NCI-H128 (cell line): Measurements from ENCODE around the gene ARHGAP6.
"Not testable (repeated sequence)": the region's sequence is repeated elsewhere in the genome, so short reads cannot be mapped to it uniquely, and the experiment has no call there.

Experiments
- DNase-seq: peaks from one replicate; lab custom pipeline; 2025; ENCODE audit not compliant: unreplicated experiment; lab: John Stamatoyannopoulos, UW

The ARHGAP6 gene

DNA sequence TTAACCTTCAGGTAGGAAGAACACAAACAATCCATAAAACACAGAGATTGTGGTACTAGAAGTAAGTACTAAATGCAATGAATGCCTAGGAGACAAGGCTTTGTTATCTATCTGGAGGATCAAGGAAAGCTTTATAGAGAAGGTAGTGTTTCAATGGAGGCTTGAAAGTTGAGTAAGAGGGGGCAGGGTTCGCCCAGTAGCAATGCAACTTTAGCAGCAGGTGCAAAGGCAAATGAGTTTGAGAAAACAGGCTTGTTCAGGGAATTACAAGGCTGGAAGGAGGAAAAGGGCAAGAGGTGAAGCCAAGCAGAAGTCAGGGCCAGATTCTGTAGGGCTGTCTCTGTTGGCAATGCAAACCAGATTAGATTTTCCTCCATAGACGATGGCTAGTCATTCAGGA, 408.0 kb downstream of the ARHGAP6 start:
- no peak for DNase-seq

- no peak for DNase-seq
Observed at GRCh38 chrX:11257290-11257689, 408.4 kb downstream of the ARHGAP6 start.

DNA sequence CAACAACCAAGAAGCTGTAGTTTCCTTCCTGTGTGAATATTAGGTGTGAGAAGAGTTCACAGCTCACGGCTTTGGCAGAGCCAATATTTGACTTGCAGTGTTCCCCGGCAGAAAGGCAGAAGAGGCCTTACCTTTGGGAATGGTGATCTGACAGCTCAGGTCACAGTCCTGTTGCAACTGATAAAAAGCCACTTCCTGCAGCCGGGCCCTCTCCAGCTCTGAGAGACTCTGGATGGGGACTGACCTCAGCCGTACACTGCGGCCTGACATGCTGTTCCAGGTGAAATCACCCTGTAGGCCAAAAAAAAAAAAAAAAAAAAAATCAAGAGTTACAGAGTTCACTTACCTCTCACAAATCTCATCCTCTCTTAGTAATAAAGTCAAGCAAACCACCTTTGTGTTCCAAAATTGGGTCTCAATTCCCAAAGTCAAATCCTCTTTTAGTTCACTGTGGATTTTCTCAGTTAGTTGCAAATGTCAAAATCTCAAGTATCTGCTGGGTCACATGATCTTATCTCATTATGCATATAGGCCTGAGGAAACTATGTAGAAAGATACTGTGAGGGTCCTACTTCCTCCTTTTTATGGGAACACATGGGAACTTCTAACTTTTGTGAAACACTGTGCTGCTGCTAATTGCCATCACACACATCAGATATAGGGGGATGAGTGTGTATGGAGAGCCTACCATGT, 411.2 kb downstream of the ARHGAP6 start:
- DNase-seq = no peak

GRCh38 chrX:11244636-11245035, 421.1 kb downstream of the ARHGAP6 start:
- no peak for DNase-seq

- DNase-seq = no peak
Observed at GRCh38 chrX:11242704-11243103, 423.0 kb downstream of the ARHGAP6 start.

DNA sequence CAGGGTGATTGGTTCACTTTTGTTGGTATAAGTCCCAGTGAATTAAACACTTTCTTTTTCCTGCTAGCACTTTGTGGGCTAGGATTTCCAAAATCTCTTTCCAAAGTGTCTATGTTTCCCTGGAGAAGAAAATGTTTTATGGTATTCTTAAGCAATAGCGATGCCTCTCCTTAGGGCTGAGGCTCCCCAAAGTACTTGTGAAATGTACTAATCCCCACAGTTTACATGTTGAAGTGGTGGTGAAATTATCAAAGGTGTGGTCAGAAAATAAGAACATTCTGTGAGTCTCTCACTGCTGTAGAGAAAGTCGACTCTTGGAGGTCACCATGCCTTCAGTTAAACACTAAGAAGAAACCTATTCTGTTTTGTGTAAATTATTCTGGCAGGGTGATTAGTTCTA, 424.0 kb downstream of the ARHGAP6 start:
- no peak for DNase-seq

GRCh38 chrX:11239230-11239629, 426.5 kb downstream of the ARHGAP6 start:
- DNase-seq = no peak

DNA sequence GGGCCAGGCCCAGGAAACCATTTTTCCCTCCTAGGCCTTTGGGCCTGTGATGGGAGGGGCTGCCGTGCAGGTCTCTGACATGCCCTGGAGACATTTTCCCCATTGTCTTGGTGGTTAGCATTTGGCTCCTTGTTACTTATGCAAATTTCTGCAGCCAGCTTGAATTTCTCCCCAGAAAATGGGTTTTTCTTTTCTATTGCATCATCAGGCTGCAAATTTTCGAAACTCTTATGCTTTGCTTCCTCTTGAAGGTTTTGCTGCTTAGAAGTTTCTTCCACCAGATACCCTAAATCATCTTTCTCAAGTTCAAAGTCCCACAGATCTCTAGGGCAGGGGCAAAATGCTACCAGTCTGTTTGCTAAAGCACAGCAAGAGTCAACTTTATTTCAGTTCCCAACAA, 430.3 kb downstream of the ARHGAP6 start:
- DNase-seq = not testable (repeated sequence)

DNA sequence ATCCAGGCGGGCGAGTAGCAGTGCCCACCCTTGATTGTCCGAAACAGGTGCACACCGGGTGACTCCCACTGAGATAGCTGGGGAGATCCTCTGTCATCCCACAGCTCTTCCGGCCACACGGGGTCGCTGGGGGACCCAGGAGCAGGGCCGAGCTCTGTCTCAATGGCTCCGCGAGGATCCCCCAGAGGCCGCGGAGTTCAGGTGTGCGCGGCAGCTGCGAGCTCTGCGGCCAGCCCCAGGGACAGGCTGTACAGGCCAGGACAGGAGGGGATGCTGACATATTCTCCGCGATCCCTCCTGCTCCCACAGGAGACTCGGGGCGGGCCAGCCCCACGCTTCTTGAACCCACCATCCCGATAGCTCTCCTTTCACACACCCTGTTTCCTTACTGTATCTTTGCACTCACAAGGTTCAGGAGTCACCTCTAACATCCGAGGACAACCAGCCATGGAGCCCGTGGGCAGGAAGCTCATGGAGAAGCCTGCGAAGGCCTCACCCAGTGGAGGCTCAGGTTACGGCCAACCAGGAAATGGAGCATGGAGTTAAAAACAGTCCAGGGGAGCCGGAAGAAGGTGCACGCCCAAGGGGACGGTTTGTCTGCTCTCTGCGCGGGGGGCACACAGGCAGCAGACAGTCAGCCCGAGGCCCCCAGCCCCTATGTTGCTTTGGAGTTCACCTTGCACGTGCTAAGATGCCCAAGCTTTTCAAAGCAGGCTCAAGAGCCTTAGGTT, 450.4 kb downstream of the ARHGAP6 start:
- DNase-seq = no peak

DNA sequence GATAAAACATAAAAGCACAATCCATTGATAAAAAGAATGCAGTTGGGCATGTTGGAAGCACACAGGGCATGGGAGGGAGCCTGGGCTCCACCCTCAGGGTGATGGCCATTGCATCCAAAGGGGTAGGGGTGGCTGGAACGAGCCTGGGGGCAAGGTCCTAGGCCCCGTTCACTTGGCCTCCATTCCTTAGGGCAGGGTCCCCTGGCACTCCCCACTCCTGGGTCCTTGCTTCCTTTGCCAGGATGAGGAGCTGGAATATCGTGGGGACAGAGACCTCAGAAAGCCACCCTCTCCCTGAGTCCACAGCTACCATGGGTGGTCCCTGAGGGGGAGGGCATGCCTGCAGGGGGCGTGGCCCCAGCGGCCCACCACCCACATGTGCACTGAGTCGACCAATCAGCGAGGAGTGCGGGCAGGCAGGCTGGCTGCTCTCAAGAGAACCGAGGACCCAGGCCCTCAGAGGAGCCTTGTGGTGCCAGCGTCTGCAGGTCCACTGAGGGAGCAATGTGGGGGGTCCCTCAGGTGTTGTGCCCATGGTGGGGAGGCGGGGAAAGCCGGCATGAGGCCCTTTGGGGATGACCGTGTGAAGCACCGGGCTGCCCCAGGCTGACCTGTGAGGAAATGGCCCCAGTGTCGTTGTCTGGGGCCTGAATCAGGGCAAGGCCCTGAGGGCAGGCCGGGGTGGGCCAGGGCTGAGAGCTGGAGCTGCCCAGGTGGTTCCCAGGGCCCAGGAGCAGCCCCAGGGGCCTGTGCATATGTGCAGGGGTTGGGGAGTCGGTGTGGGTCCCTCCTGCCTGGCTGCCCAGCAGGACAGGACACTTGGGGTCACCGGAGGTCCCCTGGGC, 451.2 kb downstream of the ARHGAP6 start:
- no peak for DNase-seq

DNA sequence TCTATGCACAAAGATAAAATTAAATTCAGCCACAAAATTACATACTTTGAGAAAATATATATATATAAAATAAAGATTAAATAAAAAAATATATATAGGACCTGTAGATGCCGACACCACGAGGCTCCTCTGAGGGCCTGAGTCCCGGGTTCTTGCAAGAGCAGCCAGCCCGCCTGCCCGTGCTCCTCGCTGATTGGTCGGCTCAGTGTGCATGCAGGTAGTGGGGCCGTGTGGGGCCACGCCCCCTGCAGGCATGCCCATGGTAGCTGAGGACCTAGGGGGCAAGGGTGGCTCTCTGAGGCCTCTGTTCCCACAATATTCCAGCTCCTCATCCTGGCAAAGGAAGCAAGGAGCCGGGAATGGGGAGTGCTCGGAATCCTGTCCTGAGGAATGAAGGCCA, 453.0 kb downstream of the ARHGAP6 start:
- DNase-seq = no peak

DNA sequence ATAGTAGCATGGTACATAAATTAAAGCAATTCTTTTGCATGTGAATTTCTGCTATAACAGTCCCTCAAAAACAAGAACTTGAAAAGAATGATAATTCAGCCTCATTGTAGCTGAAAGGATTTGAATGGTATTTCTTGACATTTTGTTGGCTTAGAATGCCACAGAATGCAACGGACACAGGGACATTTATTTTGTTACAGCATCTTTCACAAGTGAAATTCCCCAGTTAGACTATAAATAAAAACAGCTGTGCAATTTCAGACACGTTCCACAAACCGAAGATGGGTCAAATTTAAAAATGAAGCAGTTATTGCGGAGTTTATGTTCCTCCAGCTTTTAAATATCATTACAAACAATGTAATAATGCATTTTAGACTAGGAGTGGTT, 455.3 kb downstream of the ARHGAP6 start:
- DNase-seq = no peak

GRCh38 chrX:11209798-11210414, 455.8 kb downstream of the ARHGAP6 start:
- DNase-seq = no peak

DNA sequence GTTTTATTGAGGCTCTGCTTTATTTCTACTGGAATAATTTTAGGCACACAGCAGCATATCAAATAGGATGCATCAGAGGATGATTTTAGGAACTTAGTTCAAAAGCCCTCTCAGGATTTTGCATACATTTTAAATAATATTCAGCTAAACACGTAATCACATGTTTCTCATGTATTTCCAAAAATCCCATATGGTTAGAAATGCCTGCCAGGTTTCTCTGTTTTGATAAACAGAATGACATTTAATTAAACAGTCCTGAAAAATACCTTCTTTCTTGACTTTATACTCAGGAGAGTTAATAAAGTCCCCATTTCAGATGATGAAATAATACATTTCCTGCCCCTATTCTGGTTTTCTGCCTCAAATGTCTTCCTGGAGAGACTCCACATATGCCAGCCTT, 459.0 kb downstream of the ARHGAP6 start:
- no peak for DNase-seq

DNA sequence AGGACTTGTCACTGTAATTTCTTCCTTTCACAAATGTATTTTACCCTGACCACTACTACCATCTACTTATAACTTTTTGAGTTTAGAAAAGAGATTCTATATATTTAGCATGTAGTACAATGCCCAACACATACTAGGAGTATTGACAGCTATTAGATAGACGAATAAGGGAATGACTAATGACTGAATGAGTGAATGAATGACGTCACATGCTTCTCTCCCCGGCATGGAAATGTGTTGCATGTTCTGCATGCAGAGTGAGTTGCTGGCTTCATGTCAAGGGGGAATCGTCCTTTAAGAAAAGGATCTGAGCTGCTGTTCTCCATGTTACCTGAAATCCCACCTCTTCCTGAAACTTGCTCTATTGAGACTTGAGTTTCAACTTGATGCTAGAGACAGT, 459.9 kb downstream of the ARHGAP6 start:
- DNase-seq = no peak

DNA sequence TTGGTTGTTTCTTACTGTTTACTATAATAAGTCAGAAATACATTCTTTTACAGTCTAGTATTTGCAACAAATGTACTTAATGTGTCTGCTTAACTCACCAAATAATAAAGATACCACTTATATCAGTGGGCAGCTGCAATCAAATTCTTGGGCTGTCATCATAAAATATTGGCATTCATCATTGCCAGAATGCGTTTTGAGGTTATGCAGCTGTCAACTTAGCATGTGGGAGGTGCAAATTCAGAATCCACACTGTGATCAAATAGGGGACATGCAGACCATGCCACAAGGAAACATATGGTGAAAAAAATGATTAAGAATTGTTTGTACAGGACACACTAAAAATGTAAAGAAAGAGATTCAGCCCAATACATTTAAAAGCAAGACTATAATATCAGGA, 468.0 kb downstream of the ARHGAP6 start:
- DNase-seq = no peak

DNA sequence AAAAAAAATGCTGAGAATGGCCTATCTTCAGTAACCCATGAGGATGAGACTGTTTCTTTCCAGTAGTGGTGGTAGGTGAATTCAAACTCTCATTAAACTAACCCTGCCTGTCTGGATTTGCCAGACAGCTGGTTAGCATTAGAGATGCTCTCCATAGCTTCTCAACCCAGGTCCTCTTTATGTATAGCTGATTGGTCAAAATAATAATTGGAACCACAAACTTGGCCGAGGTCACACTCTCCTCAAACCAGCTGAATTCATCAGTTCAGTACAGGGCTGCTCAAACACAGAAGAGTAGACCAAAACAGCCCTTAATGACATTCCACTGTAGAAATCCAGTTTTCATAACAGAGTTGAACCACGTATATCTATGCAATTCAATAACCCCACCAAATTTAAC, 469.2 kb downstream of the ARHGAP6 start:
- DNase-seq = no peak

GRCh38 chrX:11193035-11193469, 472.7 kb downstream of the ARHGAP6 start:
- no peak for DNase-seq

DNA sequence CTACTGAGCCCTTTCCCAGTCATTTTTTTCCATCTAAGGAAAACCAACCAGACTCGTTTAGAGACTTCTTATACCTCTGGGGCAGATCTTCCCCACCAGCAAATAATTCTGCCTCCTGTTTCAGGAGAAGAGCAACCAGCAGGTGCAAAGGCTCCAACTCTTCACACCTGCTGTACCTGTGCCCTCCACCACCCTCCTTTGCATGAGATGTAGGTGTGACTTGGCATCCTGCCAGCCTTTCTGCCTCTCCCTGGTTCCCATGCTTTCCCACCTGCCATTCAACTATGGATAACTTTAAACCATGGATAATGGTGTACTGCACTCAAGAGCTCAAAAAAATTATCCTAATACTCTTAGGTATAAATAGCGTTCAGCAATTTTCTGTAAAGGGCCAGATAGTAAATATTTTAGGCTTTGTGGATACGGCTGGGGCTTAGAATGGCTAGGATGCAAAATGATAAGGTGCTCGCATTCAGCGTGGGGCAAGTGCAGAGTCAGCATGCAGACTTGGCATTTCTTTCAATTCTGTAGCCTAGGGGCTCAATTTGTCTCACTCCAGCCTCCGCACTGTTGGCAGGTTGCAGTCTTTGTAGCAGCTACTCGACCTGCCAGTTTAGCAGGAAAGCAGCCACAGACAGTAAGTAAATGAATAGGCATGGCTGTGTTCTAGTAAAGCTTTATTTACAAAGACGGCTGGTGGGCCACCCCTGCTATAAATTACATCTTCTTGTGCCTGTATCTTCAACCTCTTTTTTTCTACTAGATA, 474.8 kb downstream of the ARHGAP6 start:
- peak; percentile 69 for DNase-seq

DNA sequence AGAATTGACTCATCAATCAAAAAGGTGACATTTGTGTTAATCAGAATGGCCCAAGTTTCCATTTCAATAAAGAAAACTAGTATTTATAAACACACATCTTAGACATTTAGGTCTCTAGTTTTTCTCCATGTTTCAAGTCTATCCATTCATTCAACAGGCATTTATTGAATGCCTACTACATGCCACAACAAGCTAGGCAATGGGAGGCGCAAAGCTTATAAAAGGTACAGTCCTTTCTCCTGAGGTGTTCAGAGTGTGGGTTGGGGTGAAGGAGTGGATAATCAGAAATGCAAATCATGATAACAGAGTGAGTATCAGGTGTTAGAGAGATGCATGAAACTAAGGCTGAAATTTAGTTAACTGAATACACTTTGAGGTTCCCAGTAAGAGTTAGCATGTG, 476.6 kb downstream of the ARHGAP6 start:
- no peak for DNase-seq

GRCh38 chrX:11188664-11189063, 477.1 kb downstream of the ARHGAP6 start:
- no peak for DNase-seq
